Cardiac muscle cell (in vitro differentiated cells and primary cell): ENCODE results near the gene EEF1AKMT3. TPM values are rescaled to one million over a fixed set of nuclear protein-coding genes. Genes with fewer than 3 reads are reported as not detected.
A peak's percentile ranks its signal among the peaks of the same experiment; 100 is the strongest.
"Not testable (repeated sequence)": the region's sequence is repeated elsewhere in the genome, so short reads cannot be mapped to it uniquely, and the experiment has no call there.

Source experiments
- DNase-seq, 2 donors: peaks; one replicate each; pipeline versions ENCODE4 v3.0.0 to v3.0.0-alpha.2; 2010 to 2017; ENCODE audit warnings: low read depth in 1 of 2, low spot score in 1 of 2
- H3K27ac ChIP-seq: fragments of 200-600 bp; sonication (generic); 2 replicates; pipeline ENCODE4 v1.5.1; 2016
- H3K27me3 ChIP-seq: fragments of 200-600 bp; sonication (generic); 2 replicates; pipeline ENCODE4 v1.6.0; 2016; ENCODE audit warnings: control low read depth
- H3K36me3 ChIP-seq: fragments of 200-600 bp; sonication (generic); 2 replicates; pipeline ENCODE4 v1.5.1; 2016; ENCODE audit warnings: control low read depth
- H3K4me1 ChIP-seq: fragments of 200-600 bp; sonication (generic); 2 replicates; pipeline ENCODE4 v1.8.1; 2017; ENCODE audit warnings: low read depth, mild to moderate bottlenecking, mixed run types
- H3K4me3 ChIP-seq: fragments of 200-600 bp; sonication (generic); 2 replicates; pipeline ENCODE4 v1.5.1; 2016; ENCODE audit warnings: mild to moderate bottlenecking
- H3K9me3 ChIP-seq: fragments of 200-600 bp; sonication (generic); 2 replicates; pipeline ENCODE4 v1.5.1; 2017; ENCODE audit warnings: low read depth, mild to moderate bottlenecking, control low read depth
- polyA plus RNA-seq: library from polyadenylated mRNA; unstranded; fragments of >200 nt; fragmentation: Nextera tagmentation; extraction: Ambion mirVana; gene quantifications from 2 replicates; pipeline ENCODE4 v1.2.1, GENCODE V29; 2016
- total RNA-seq: library from RNA; depleted of rRNA; stranded (reverse); fragments of >200 nt; gene quantifications from 2 replicates; pipeline ENCODE4 v1.2.3, GENCODE V29; 2016
- TF ChIP-seq, protein P1 (sequence below): IDR thresholded peaks from 2 replicates; pipeline ENCODE4 v1.5.1; 2012; ENCODE audit warnings: low read depth, mild to moderate bottlenecking, low read length

EEF1AKMT3 gene
- total and polyA plus RNA-seq, 2 experiments from 2014 or later: 3.9 to 4.8 TPM

DNA sequence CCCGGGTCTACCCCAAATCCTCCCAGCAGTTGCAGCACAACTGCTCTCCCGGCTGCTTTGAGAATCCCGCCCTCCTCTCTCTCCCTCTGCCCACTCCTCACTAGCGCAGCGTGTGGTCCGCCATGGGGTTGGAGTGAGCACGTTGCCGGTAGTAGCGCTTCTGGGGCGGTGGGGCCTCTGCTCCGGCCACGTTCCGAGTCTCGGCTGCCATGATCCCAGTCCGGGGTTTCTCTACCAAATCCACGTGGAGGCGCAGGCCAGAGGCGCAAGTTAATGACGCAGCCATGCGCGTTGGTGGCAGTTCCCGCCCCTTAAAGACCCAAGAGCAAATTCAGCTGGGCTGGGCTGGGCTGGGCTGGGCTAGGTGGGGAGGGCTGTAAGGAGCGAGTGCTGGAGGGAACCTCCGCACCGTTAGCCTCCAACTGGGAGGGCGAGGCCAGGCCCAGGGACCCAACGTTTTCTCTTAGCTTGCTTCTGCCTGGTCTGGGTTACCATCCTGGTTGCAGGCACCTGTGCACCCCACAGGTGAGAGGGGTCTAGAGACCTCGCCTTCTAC, 463 bp upstream of the EEF1AKMT3 start, which contains the start of gene METTL1:
Gene METTL1, minus strand, starts transcription at position 233 of the 556 bp plus-strand sequence. Its CDS starts 22 bp downstream, at position 211.
- H3K36me3 ChIP-seq: no peaks in the 10 kb centered on the region
- peaks cover 4% of the 10 kb centered on the region for H3K4me1 ChIP-seq
- H3K27ac ChIP-seq: peak within 1 kb of the TSS; percentile 86
- H3K27me3 ChIP-seq: peaks cover 9% of the 10 kb centered on the region
- TF ChIP-seq, protein P1, sequence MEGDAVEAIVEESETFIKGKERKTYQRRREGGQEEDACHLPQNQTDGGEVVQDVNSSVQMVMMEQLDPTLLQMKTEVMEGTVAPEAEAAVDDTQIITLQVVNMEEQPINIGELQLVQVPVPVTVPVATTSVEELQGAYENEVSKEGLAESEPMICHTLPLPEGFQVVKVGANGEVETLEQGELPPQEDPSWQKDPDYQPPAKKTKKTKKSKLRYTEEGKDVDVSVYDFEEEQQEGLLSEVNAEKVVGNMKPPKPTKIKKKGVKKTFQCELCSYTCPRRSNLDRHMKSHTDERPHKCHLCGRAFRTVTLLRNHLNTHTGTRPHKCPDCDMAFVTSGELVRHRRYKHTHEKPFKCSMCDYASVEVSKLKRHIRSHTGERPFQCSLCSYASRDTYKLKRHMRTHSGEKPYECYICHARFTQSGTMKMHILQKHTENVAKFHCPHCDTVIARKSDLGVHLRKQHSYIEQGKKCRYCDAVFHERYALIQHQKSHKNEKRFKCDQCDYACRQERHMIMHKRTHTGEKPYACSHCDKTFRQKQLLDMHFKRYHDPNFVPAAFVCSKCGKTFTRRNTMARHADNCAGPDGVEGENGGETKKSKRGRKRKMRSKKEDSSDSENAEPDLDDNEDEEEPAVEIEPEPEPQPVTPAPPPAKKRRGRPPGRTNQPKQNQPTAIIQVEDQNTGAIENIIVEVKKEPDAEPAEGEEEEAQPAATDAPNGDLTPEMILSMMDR: no peak
- no peaks in the 10 kb centered on the region for H3K9me3 ChIP-seq
- DNase-seq: peak; percentile 96 to 98
- peak within 1 kb of the TSS; percentile 57 for H3K4me3 ChIP-seq

DNA sequence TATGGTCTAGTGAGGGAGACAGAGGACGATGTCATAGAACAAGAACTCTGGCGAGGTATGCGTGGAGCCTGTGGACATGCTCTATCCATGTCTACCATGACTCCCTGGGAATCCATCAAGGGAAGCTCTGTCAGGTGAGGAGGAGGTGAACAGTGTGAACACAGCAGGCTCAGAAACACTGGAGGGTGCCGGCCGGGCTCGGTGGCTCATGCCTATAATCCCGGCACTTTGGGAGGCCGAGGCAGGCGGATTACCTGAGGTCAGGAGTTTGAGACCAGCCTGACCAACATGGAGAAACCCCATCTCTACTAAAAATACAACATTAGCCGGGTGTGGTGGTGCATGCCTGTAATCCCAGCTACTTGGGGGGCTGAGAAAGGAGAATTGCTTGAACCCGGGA, 2.2 kb downstream of the EEF1AKMT3 start:
- H3K36me3 ChIP-seq, H3K27ac ChIP-seq, DNase-seq, H3K4me1 ChIP-seq, H3K4me3 ChIP-seq, H3K27me3 ChIP-seq, H3K9me3 ChIP-seq: not testable (repeated sequence)

DNA sequence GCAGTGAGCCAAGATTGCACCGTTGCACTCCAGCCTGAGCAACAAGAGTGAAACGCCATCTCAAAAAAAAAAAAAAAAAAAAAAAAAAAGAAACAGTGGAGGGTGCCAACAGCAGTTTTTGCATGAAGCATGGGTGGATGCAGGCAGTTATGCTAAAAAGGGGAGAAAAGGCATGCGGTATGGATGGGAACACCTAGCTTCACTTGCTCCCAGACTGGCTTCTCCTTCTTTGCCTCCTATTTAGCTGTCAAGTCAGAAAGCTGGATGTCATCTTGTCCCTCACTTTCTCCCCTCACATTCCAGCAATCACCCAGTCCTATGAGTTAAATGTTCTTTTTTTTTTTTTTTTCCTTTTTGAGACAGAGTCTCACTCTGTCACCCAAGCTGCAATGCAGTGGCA, 2.6 kb downstream of the EEF1AKMT3 start:
- peaks cover 4% of the 10 kb centered on the region for H3K4me1 ChIP-seq
- no peak for DNase-seq
- no peaks in the 10 kb centered on the region for H3K27me3 ChIP-seq
- no peak overlapping the region for H3K4me3 ChIP-seq
- H3K9me3 ChIP-seq: no peaks in the 10 kb centered on the region
- TF ChIP-seq, protein P1: no peak
- H3K36me3 ChIP-seq: no peaks in the 10 kb centered on the region
- H3K27ac ChIP-seq: no peak overlapping the region

DNA sequence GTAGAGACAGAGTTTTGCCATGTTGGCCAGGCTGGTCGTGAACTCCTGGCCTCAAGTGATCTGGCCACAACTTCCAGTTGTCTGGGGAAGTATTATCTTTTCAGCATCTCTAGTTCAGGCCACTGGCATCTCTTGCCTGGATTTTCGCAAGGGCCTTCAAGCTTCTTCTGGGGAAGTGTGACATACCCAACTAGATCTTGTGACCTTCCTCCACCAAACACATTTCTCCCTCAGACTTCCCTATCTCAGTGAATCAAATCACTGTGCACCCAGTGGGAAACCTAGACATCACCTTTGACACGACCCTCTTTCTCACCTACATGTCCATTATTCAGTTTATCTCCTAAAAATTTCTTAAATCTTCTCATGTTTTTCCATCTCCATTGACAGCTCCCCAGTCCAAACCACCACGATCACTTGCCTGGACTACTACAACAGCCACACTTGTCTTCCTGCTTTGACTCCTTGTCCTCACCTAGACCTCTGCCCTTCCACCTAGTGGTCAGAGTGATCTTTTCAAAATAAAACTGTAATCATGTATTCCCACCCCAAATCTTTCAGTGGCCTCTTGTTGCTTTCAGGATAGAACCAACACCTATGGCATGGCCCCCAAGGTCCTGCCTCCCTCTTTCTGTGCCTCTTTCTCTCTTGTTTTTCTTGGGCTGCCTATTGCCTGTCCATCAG, 3.3 kb downstream of the EEF1AKMT3 start:
- Histone ChIP-seq H3K4me1 (peaks cover 4% of the 10 kb centered on the region), H3K4me3 (no peak overlapping the region), H3K9me3 (no peaks in the 10 kb centered on the region), H3K27ac (no peak overlapping the region), H3K36me3 (no peaks in the 10 kb centered on the region), H3K27me3 (no peaks in the 10 kb centered on the region)
- DNase-seq: no peak
- TF ChIP-seq, protein P1: no peak

DNA sequence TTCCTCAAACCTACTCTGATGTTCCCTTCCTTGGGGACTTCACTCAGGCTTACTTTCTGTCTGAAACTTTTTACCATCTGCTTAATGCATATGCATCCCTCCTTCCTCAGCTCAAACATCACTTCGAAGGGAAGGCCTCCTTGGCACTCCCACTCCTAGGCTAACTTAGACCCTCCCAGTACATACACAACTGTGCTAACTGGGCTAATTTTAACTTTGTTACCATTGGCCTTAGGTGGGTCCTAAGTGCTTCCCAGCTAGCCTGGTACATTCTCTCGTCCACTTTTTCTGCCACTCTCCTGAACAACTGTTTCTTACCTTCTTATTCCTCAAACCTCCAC, 3.8 kb downstream of the EEF1AKMT3 start:
- Histone ChIP-seq H3K4me3 (no peak overlapping the region), H3K27me3 (no peaks in the 10 kb centered on the region), H3K36me3 (no peaks in the 10 kb centered on the region), H3K9me3 (no peaks in the 10 kb centered on the region), H3K4me1 (peaks cover 2% of the 10 kb centered on the region), H3K27ac (no peak overlapping the region)
- TF ChIP-seq, protein P1: no peak
- DNase-seq: no peak

DNA sequence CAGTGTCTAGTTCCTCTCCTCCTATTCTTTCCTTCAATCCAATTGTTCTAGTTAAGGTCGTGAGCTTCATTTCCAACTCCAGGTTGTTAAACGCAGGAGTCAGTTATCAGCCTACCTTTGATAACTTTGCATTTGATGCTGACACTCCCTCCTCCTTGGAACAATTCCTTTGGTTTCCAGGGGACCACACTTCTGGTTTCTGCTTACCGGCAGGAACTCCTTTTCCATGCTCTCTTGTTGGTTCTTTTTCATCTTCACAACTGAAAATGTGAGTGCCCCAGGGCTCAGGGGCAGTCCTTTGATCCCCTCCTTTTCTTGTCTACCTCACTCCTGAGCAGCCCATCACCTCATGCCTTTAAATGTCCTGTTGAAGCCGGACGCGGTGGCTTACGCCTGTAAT, 5.0 kb downstream of the EEF1AKMT3 start:
- Histone ChIP-seq H3K9me3 (no peaks in the 10 kb centered on the region), H3K36me3 (no peaks in the 10 kb centered on the region), H3K27ac (no peak overlapping the region), H3K4me3 (no peak overlapping the region), H3K27me3 (no peaks in the 10 kb centered on the region), H3K4me1 (no peaks in the 10 kb centered on the region)
- TF ChIP-seq, protein P1: no peak
- DNase-seq: no peak
